Measurements from ENCODE around the gene SGF29. TPM values are rescaled to one million over a fixed set of nuclear protein-coding genes. Genes with fewer than 3 reads are reported as not detected.
"Not testable (repeated sequence)": the region's sequence is repeated elsewhere in the genome, so short reads cannot be mapped to it uniquely, and the experiment has no call there.

The SGF29 gene
- total RNA-seq, 4 donors from 2014 or later = 35.1 to 50.4 (median 41.9) TPM

GRCh38 chr16:28607116-28607623 lies 53.5 kb downstream of the SGF29 start:
- Histone ChIP-seq H3K9me3 (no peaks in the 10 kb centered on the region), H3K36me3 (no peaks in the 10 kb centered on the region), H3K4me1 (peaks cover 8 to 16% of the 10 kb centered on the region in 2 donors), H3K27me3 (peaks cover 0 to 10% (median 0%) of the 10 kb centered on the region in 3 donors), H3K4me3 (no peak overlapping the region), H3K27ac (no peak overlapping the region)
- ATAC-seq = no peak
- TF ChIP-seq POLR2A (IDR thresholded peaks at IDR 0.05) = no peak
- no peak for TF ChIP-seq CTCF (IDR thresholded peaks at IDR 0.05 in 4 of 5, conservative IDR thresholded peaks at IDR 0.05 in 1 of 5)
- intact Hi-C loops (cut with DNase I; ENCODE audit: low total_unique reads) = no loop called here
- no peak for DNase-seq
- in situ Hi-C loops (cut with MboI; ENCODE audit: low sequenced_read_pairs in 4 of 4) = loop anchor here in 1 of 4 donors (25.0 kb wide), 1 partner anchor 120 kb away; the partner anchor contains the start of genes APOBR and CLN3

- intact Hi-C loops (cut with DNase I; ENCODE audit: low total_unique reads); H3K9me3 ChIP-seq: not testable (repeated sequence)
Measured at GRCh38 chr16:28607681-28608495, 54.2 kb downstream of the SGF29 start.

GRCh38 chr16:28608496-28608808 lies 54.7 kb downstream of the SGF29 start:
- H3K4me1 ChIP-seq = peaks cover 8 to 16% of the 10 kb centered on the region in 2 donors
- H3K27ac ChIP-seq; H3K27me3 ChIP-seq; H3K36me3 ChIP-seq; DNase-seq; H3K9me3 ChIP-seq; intact Hi-C loops (cut with DNase I; ENCODE audit: low total_unique reads); ATAC-seq; H3K4me3 ChIP-seq: not testable (repeated sequence)
- in situ Hi-C loops (cut with MboI; ENCODE audit: low sequenced_read_pairs in 4 of 4) = loop anchor here in 1 of 4 donors (25.0 kb wide), 1 partner anchor 121 kb away; the partner anchor contains the start of genes APOBR and CLN3

More at GRCh38 chr16:28607681-28608495, 54.2 kb downstream of the SGF29 start:
- not testable (repeated sequence) for ATAC-seq, H3K36me3 ChIP-seq, H3K27ac ChIP-seq, H3K4me3 ChIP-seq, H3K27me3 ChIP-seq, DNase-seq
- H3K4me1 ChIP-seq = peaks cover 8 to 16% of the 10 kb centered on the region in 2 donors
- in situ Hi-C loops (cut with MboI; ENCODE audit: low sequenced_read_pairs in 4 of 4) = loop anchor here in 1 of 4 donors (25.0 kb wide), 1 partner anchor 121 kb away; the partner anchor contains the start of genes APOBR and CLN3

- H3K27me3 ChIP-seq; H3K36me3 ChIP-seq; H3K9me3 ChIP-seq; intact Hi-C loops (cut with DNase I; ENCODE audit: low total_unique reads); DNase-seq: not testable (repeated sequence)
- in situ Hi-C loops (cut with MboI; ENCODE audit: low sequenced_read_pairs in 4 of 4) = loop anchor here in 1 of 4 donors (25.0 kb wide), 1 partner anchor 122 kb away; the partner anchor contains the start of genes APOBR and CLN3
- Histone ChIP-seq H3K4me1 (peaks cover 8 to 16% of the 10 kb centered on the region in 2 donors), H3K27ac (peak overlapping the region in 3 of 4 donors; percentile 12 to 47 (median 33)), H3K4me3 (peak overlapping the region; percentile 13 to 42 (median 28))
- ATAC-seq = peak in 1 of 2 donors; percentile 13
Measured at GRCh38 chr16:28608867-28609596, 55.3 kb downstream of the SGF29 start.

- intact Hi-C loops (cut with DNase I; ENCODE audit: low total_unique reads) = no loop called here
- TF ChIP-seq POLR2A (IDR thresholded peaks at IDR 0.05) (no peak), CTCF (IDR thresholded peaks at IDR 0.05 in 4 of 5, conservative IDR thresholded peaks at IDR 0.05 in 1 of 5) (no peak)
- in situ Hi-C loops (cut with MboI; ENCODE audit: low sequenced_read_pairs in 4 of 4) = loop anchor here in 1 of 4 donors (25.0 kb wide), 1 partner anchor 123 kb away; the partner anchor contains the start of genes APOBR and CLN3
Measured at GRCh38 chr16:28609631-28610594, 56.2 kb downstream of the SGF29 start, which contains the start of gene SULT1A1. SULT1A1 (minus strand) TSS chr16:28610044; CDS start chr16:28608855, 1,189 bp downstream.

More at GRCh38 chr16:28609631-28610594, 56.2 kb downstream of the SGF29 start, which contains the start of gene SULT1A1:
- DNase-seq (peak; percentile 30 to 35), ATAC-seq (peak; percentile 44 to 51)
- no peaks in the 10 kb centered on the region for H3K9me3 ChIP-seq
- peaks cover 8 to 16% of the 10 kb centered on the region in 2 donors for H3K4me1 ChIP-seq
- H3K27me3 ChIP-seq = peaks cover 0 to 3% (median 0%) of the 10 kb centered on the region in 3 donors
- peak within 1 kb of the TSS; percentile 13 to 42 (median 28) for H3K4me3 ChIP-seq
- no peaks in the 10 kb centered on the region for H3K36me3 ChIP-seq
- H3K27ac ChIP-seq = peak within 1 kb of the TSS in 3 of 4 donors; percentile 33 to 60 (median 47)

Data from gastrocnemius medialis (tissue), 4 donors.